T-cell (primary cell): Measurements from ENCODE around the gene C2orf76. TPM values are rescaled to one million over a fixed set of nuclear protein-coding genes. Genes with fewer than 3 reads are reported as not detected.
"Not testable (repeated sequence)": the region's sequence is repeated elsewhere in the genome, so short reads cannot be mapped to it uniquely, and the experiment has no call there.

ENCODE experiments used
- ATAC-seq, 4 experiments: fragments of 200-7000 bp in 3 of 4; fragments of 150-1000 bp in 1 of 4; cut with Tn5 transposase; replicated peaks in 1 of 4; 1 replicate in 3 of 4; 2 replicates in 1 of 4; pipeline ENCODE4 v1.10.0; 2021; ENCODE audit warnings: moderate library complexity in 3 of 4, mild to moderate bottlenecking in 2 of 4, moderate number of reproducible peaks in 1 of 4
- CTCF ChIA-PET, 2 donors: fragments of 300-600 bp; sonication (Branson Sonifier 250); formaldehyde crosslinking; loops; one replicate each; lab custom pipeline; 2022; ENCODE audit warnings: antibody characterized with exemption in 2 of 2; lab: Charles Lee
- POLR2A ChIA-PET, 2 donors: fragments of 300-600 bp; sonication (Branson Sonifier 250); formaldehyde crosslinking; loops; one replicate each; lab custom pipeline; 2022; ENCODE audit warnings: antibody characterized with exemption in 2 of 2; lab: Charles Lee
- DNase-seq, 35 experiments: peaks; one replicate each; pipeline versions ENCODE4 v3.0.0 to v3.0.0-alpha.2; 2013 to 2023
- H3K27ac ChIP-seq: one replicate; pipeline ENCODE4 v1.5.1; 2013; ENCODE audit warnings: low read length
- H3K27me3 ChIP-seq, 2 experiments: replicated peaks in 1 of 2; 1 replicate in 1 of 2; 2 replicates in 1 of 2; pipeline versions ENCODE4 v1.6.1 to v1.7.0; 2013; ENCODE audit warnings: low read length in 1 of 2, mixed read lengths in 1 of 2; ENCODE audit not compliant: control insufficient read depth in 2 of 2, insufficient read depth in 2 of 2; ENCODE audit errors: extremely low read depth in 1 of 2
- H3K36me3 ChIP-seq, 2 donors: 1 replicate in 1 of 2; 2 replicates in 1 of 2; pipeline versions ENCODE4 v1.6.1 to v1.7.0; 2013; ENCODE audit warnings: low read length in 1 of 2; ENCODE audit not compliant: control insufficient read depth in 2 of 2, insufficient read depth in 1 of 2; ENCODE audit errors: extremely low read depth in 1 of 2
- H3K4me1 ChIP-seq, 2 experiments: 1 replicate in 1 of 2; 2 replicates in 1 of 2; pipeline versions ENCODE4 v1.6.1 to v1.7.0; 2013; ENCODE audit warnings: low read length in 2 of 2, mixed read lengths in 1 of 2; ENCODE audit not compliant: insufficient read depth in 2 of 2, control insufficient read depth in 1 of 2; ENCODE audit errors: extremely low read depth in 1 of 2
- H3K4me3 ChIP-seq, 2 donors: 1 replicate in 1 of 2; 2 replicates in 1 of 2; pipeline versions ENCODE4 v1.5.1 to v1.7.0; 2013; ENCODE audit warnings: mild to moderate bottlenecking in 2 of 2, low read length in 1 of 2, moderate library complexity in 1 of 2; ENCODE audit not compliant: control insufficient read depth in 1 of 2; ENCODE audit errors: extremely low read depth in 1 of 2
- H3K9me3 ChIP-seq: 2 replicates; pipeline ENCODE4 v1.7.0; 2013
- H3K27ac Mint-ChIP-seq, 2 donors: one replicate each; pipeline ENCODE4 v1.8.0; 2020 to 2021; ENCODE audit warnings: mild to moderate bottlenecking in 2 of 2, mixed read lengths in 2 of 2
- H3K27me3 Mint-ChIP-seq, 2 donors: one replicate each; pipeline ENCODE4 v1.8.0; 2021 to 2022; ENCODE audit warnings: mixed read lengths in 2 of 2
- H3K36me3 Mint-ChIP-seq: one replicate; pipeline ENCODE4 v1.8.0; 2021; ENCODE audit warnings: mixed read lengths
- H3K4me1 Mint-ChIP-seq, 3 donors: one replicate each; pipeline ENCODE4 v1.8.0; 2020 to 2022; ENCODE audit warnings: mixed read lengths in 3 of 3, mild to moderate bottlenecking in 1 of 3
- H3K4me3 Mint-ChIP-seq, 3 donors: one replicate each; pipeline ENCODE4 v1.8.0; 2020 to 2022; ENCODE audit warnings: mild to moderate bottlenecking in 3 of 3, mixed read lengths in 3 of 3, moderate library complexity in 3 of 3
- H3K9me3 Mint-ChIP-seq, 3 donors: one replicate each; pipeline ENCODE4 v1.8.0; 2020 to 2022; ENCODE audit warnings: mixed read lengths in 3 of 3
- WGBS: methylation state at CpG from one replicate; pipeline ENCODE4 v1.1.5; 2013; ENCODE audit warnings: missing lambda C conversion rate; ENCODE audit not compliant: insufficient coverage; 5-methylcytosine and 5-hydroxymethylcytosine counted together
- total RNA-seq, 35 experiments: library from RNA in 6 of 35; stranded (reverse) in 6 of 35; fragments of 120-200 nt in 1 of 35; gene quantifications; one replicate each; pipeline versions ENCODE4 v1.2.1 to v1.2.4 and lab custom pipeline; 2013 to 2026

Gene C2orf76
- total RNA-seq, 5 donors from 2014 or later (not counting 1 experiment from before 2014, with no cell fraction given), result 5.2 to 9.0 (median 7.4) TPM

- Histone ChIP-seq H3K9me3 (no peaks in the 10 kb centered on the region), H3K27me3 (no peaks in the 10 kb centered on the region), H3K4me3 (no peak overlapping the region), H3K4me1 (no peaks in the 10 kb centered on the region), H3K36me3 (no peaks in the 10 kb centered on the region), H3K27ac (no peak overlapping the region)
- POLR2A ChIA-PET, result no interaction called here
- ATAC-seq (no peak), DNase-seq (no peak)
- H3K9me3 Mint-ChIP-seq, result no peaks in the 10 kb centered on the region
- CTCF ChIA-PET, result no interaction called here
- H3K4me1 Mint-ChIP-seq, result no peaks in the 10 kb centered on the region
- H3K27me3 Mint-ChIP-seq, result no peaks in the 10 kb centered on the region
- no peak overlapping the region for H3K27ac Mint-ChIP-seq
- H3K4me3 Mint-ChIP-seq, result no peak overlapping the region
- 83% methylated on average over 6 of the region's 21 CpGs for WGBS
- H3K36me3 Mint-ChIP-seq, result peaks cover 7% of the 10 kb centered on the region
Observed at GRCh38 chr2:119282146-119282995, 84.3 kb downstream of the C2orf76 start.

- ChIA-PET POLR2A (no interaction called here), CTCF (no interaction called here)
- ATAC-seq, result no peak
- H3K27me3 ChIP-seq, result no peaks in the 10 kb centered on the region
- WGBS, result 80% methylated on average over 2 of the region's 4 CpGs
- H3K9me3 Mint-ChIP-seq, result no peaks in the 10 kb centered on the region
- no peak overlapping the region for H3K27ac ChIP-seq
- no peaks in the 10 kb centered on the region for H3K36me3 ChIP-seq
- no peaks in the 10 kb centered on the region for H3K9me3 ChIP-seq
- H3K4me1 ChIP-seq, result no peaks in the 10 kb centered on the region
- H3K27me3 Mint-ChIP-seq, result no peaks in the 10 kb centered on the region
- DNase-seq, result no peak
- H3K4me1 Mint-ChIP-seq, result no peaks in the 10 kb centered on the region
- H3K27ac Mint-ChIP-seq, result no peak overlapping the region
- no peak overlapping the region for H3K4me3 ChIP-seq
- H3K4me3 Mint-ChIP-seq, result no peak overlapping the region
- H3K36me3 Mint-ChIP-seq, result no peaks in the 10 kb centered on the region
Observed at GRCh38 chr2:119280680-119281079, 86.0 kb downstream of the C2orf76 start.

- no peaks in the 10 kb centered on the region for H3K9me3 Mint-ChIP-seq
- H3K27ac Mint-ChIP-seq, result no peak overlapping the region
- POLR2A ChIA-PET, result no interaction called here
- CTCF ChIA-PET, result no interaction called here
- H3K36me3 ChIP-seq, result no peaks in the 10 kb centered on the region
- no peaks in the 10 kb centered on the region for H3K27me3 ChIP-seq
- H3K36me3 Mint-ChIP-seq, result no peaks in the 10 kb centered on the region
- DNase-seq (no peak), ATAC-seq (no peak)
- H3K27me3 Mint-ChIP-seq, result no peaks in the 10 kb centered on the region
- no peak overlapping the region for H3K4me3 Mint-ChIP-seq
- no peaks in the 10 kb centered on the region for H3K9me3 ChIP-seq
- H3K4me3 ChIP-seq, result no peak overlapping the region
- no peaks in the 10 kb centered on the region for H3K4me1 Mint-ChIP-seq
- 91% methylated on average over 3 of the region's 6 CpGs for WGBS
- H3K27ac ChIP-seq, result no peak overlapping the region
- H3K4me1 ChIP-seq, result no peaks in the 10 kb centered on the region
Observed at GRCh38 chr2:119279666-119280065, 87.0 kb downstream of the C2orf76 start.

GRCh38 chr2:119278946-119279345 lies 87.7 kb downstream of the C2orf76 start:
- H3K4me3 Mint-ChIP-seq, result no peak overlapping the region
- Histone ChIP-seq H3K27me3 (no peaks in the 10 kb centered on the region), H3K9me3 (no peaks in the 10 kb centered on the region), H3K4me1 (no peaks in the 10 kb centered on the region), H3K36me3 (no peaks in the 10 kb centered on the region), H3K4me3 (no peak overlapping the region), H3K27ac (no peak overlapping the region)
- 100% methylated on average over 1 of the region's 6 CpGs for WGBS
- no peak overlapping the region for H3K27ac Mint-ChIP-seq
- ChIA-PET POLR2A (no interaction called here), CTCF (no interaction called here)
- DNase-seq (no peak), ATAC-seq (no peak)
- H3K9me3 Mint-ChIP-seq, result peaks cover 0 to 2% (median 0%) of the 10 kb centered on the region in 3 donors
- H3K27me3 Mint-ChIP-seq, result no peaks in the 10 kb centered on the region
- no peaks in the 10 kb centered on the region for H3K4me1 Mint-ChIP-seq
- H3K36me3 Mint-ChIP-seq, result no peaks in the 10 kb centered on the region

GRCh38 chr2:119278385-119278784 lies 88.2 kb downstream of the C2orf76 start:
- H3K36me3 Mint-ChIP-seq, H3K4me1 Mint-ChIP-seq, H3K27me3 Mint-ChIP-seq, DNase-seq, H3K27ac Mint-ChIP-seq, H3K4me3 ChIP-seq, POLR2A ChIA-PET, H3K4me1 ChIP-seq, H3K9me3 ChIP-seq, H3K4me3 Mint-ChIP-seq, H3K27me3 ChIP-seq, H3K9me3 Mint-ChIP-seq, H3K27ac ChIP-seq, H3K36me3 ChIP-seq, ATAC-seq: not testable (repeated sequence)
- no CpG with 5 or more reads among the region's 2 CpGs for WGBS
- CTCF ChIA-PET, result interaction anchor here in 1 of 2 donors (0.5 kb wide), 1 partner anchor 73 kb away, joined by 3 read pairs; no protein-coding TSS in a partner anchor

GRCh38 chr2:119276864-119277263 lies 89.8 kb downstream of the C2orf76 start:
- H3K27ac ChIP-seq, result no peak overlapping the region
- no peak overlapping the region for H3K27ac Mint-ChIP-seq
- DNase-seq (no peak), ATAC-seq (no peak)
- no peaks in the 10 kb centered on the region for H3K4me1 Mint-ChIP-seq
- no peak overlapping the region for H3K4me3 Mint-ChIP-seq
- no peak overlapping the region for H3K4me3 ChIP-seq
- no peaks in the 10 kb centered on the region for H3K4me1 ChIP-seq
- peaks cover 0 to 2% (median 0%) of the 10 kb centered on the region in 3 donors for H3K9me3 Mint-ChIP-seq
- no peaks in the 10 kb centered on the region for H3K36me3 Mint-ChIP-seq
- CTCF ChIA-PET, result no interaction called here
- WGBS, result 91% methylated on average over 6 of the region's 8 CpGs
- POLR2A ChIA-PET, result no interaction called here
- no peaks in the 10 kb centered on the region for H3K9me3 ChIP-seq
- no peaks in the 10 kb centered on the region for H3K27me3 Mint-ChIP-seq
- no peaks in the 10 kb centered on the region for H3K36me3 ChIP-seq
- H3K27me3 ChIP-seq, result no peaks in the 10 kb centered on the region
